CD14-positive monocyte (primary cell): ENCODE data around the gene SLCO4A1. TPM values are rescaled to one million over a fixed set of nuclear protein-coding genes. Genes with fewer than 3 reads are reported as not detected.

Experiments
- DNase-seq, 3 donors: peaks; one replicate each; pipeline ENCODE4 v3.0.0-alpha.2; 2011 to 2022
- H2AFZ ChIP-seq: 2 replicates; pipeline ENCODE4 v1.6.0; 2012; ENCODE audit warnings: mild to moderate bottlenecking, low read depth, low read length, inconsistent platforms; ENCODE audit not compliant: insufficient read depth, poor library complexity, severe bottlenecking
- H3K27ac ChIP-seq, 2 donors: 1 replicate in 1 of 2; 2 replicates in 1 of 2; pipeline ENCODE4 v1.5.1; 2012 to 2013; ENCODE audit warnings: low read length in 2 of 2, control low read depth in 1 of 2, inconsistent platforms in 1 of 2, low read depth in 1 of 2, mild to moderate bottlenecking in 1 of 2
- H3K27me3 ChIP-seq, 2 donors: one replicate each; pipeline versions ENCODE4 v1.6.0 to v1.6.1; 2011 to 2013; ENCODE audit warnings: low read length in 2 of 2; ENCODE audit not compliant: control insufficient read depth in 2 of 2, insufficient read depth in 2 of 2
- H3K36me3 ChIP-seq, 2 donors: replicated peaks in 1 of 2; 1 replicate in 1 of 2; 2 replicates in 1 of 2; pipeline versions ENCODE4 v1.5.1 to v1.6.1; 2012 to 2013; ENCODE audit warnings: low read length in 2 of 2, control low read depth in 1 of 2, inconsistent platforms in 1 of 2, mild to moderate bottlenecking in 1 of 2; ENCODE audit not compliant: insufficient read depth in 2 of 2, control insufficient read depth in 1 of 2
- H3K4me1 ChIP-seq, 2 donors: 1 replicate in 1 of 2; 2 replicates in 1 of 2; pipeline versions ENCODE4 v1.5.1 to v1.6.1; 2012 to 2013; ENCODE audit warnings: low read length in 2 of 2, control low read depth in 1 of 2, inconsistent platforms in 1 of 2, mild to moderate bottlenecking in 1 of 2, moderate library complexity in 1 of 2; ENCODE audit not compliant: insufficient read depth in 2 of 2, control insufficient read depth in 1 of 2
- H3K4me2 ChIP-seq: replicated peaks from 2 replicates; pipeline ENCODE3; 2012; ENCODE audit warnings: low read length, moderate library complexity, mild to moderate bottlenecking; ENCODE audit not compliant: poor library complexity, severe bottlenecking; ENCODE audit errors: extremely low read depth
- H3K4me3 ChIP-seq, 3 experiments: fragments of 200-600 bp in 1 of 3; sonication (generic) in 1 of 3; replicated peaks in 1 of 3; 1 replicate in 2 of 3; 2 replicates in 1 of 3; pipeline ENCODE4 v1.5.1; 2011 to 2013; ENCODE audit warnings: low read length in 3 of 3, mild to moderate bottlenecking in 3 of 3, control low read depth in 2 of 3, low read depth in 2 of 3, inconsistent platforms in 1 of 3, moderate library complexity in 1 of 3
- H3K79me2 ChIP-seq: 2 replicates; pipeline ENCODE4 v1.6.0; 2012; ENCODE audit warnings: mild to moderate bottlenecking, control low read depth, inconsistent platforms, low read length, moderate library complexity; ENCODE audit not compliant: insufficient read depth
- H3K9ac ChIP-seq: 2 replicates; pipeline ENCODE4 v1.6.0; 2017; ENCODE audit warnings: low read length, mild to moderate bottlenecking; ENCODE audit not compliant: insufficient read depth, poor library complexity, severe bottlenecking
- H3K9me3 ChIP-seq, 2 donors: replicated peaks in 1 of 2; 1 replicate in 1 of 2; 2 replicates in 1 of 2; pipeline versions ENCODE4 v1.5.1 to v1.6.1; 2012 to 2013; ENCODE audit warnings: low read length in 2 of 2, control low read depth in 1 of 2; ENCODE audit not compliant: control insufficient read depth in 1 of 2, insufficient read depth in 1 of 2
- H4K20me1 ChIP-seq: 2 replicates; pipeline ENCODE4 v1.6.0; 2012; ENCODE audit warnings: mild to moderate bottlenecking, low read length, control low read depth, moderate library complexity; ENCODE audit not compliant: insufficient read depth
- H3K27ac Mint-ChIP-seq, 7 donors: one replicate each; pipeline ENCODE4 v1.8.0; 2020; ENCODE audit warnings: mild to moderate bottlenecking in 7 of 7, mixed read lengths in 7 of 7, moderate library complexity in 6 of 7, inconsistent platforms in 2 of 7
- H3K27me3 Mint-ChIP-seq, 3 donors: one replicate each; pipeline ENCODE4 v1.8.0; 2021 to 2022; ENCODE audit warnings: low read depth in 3 of 3, mild to moderate bottlenecking in 3 of 3, mixed read lengths in 3 of 3, moderate library complexity in 3 of 3, inconsistent platforms in 1 of 3
- H3K36me3 Mint-ChIP-seq, 2 donors: one replicate each; pipeline ENCODE4 v1.8.0; 2020; ENCODE audit warnings: mixed read lengths in 2 of 2, inconsistent platforms in 1 of 2, mild to moderate bottlenecking in 1 of 2
- H3K4me1 Mint-ChIP-seq: one replicate; pipeline ENCODE4 v1.8.0; 2020; ENCODE audit warnings: mild to moderate bottlenecking, mixed read lengths
- H3K4me3 Mint-ChIP-seq, 2 donors: one replicate each; pipeline ENCODE4 v1.8.0; 2020; ENCODE audit warnings: mild to moderate bottlenecking in 2 of 2, mixed read lengths in 2 of 2, moderate library complexity in 1 of 2
- H3K9me3 Mint-ChIP-seq, 7 donors: one replicate each; pipeline ENCODE4 v1.8.0; 2020 to 2022; ENCODE audit warnings: mixed read lengths in 7 of 7, mild to moderate bottlenecking in 6 of 7, moderate library complexity in 6 of 7, inconsistent platforms in 2 of 7
- CTCF ChIP-seq: fragments of 200-600 bp; IDR thresholded peaks from one replicate; pipeline ENCODE4 v1.8.0; 2022; ENCODE audit warnings: antibody characterized with exemption, mild to moderate bottlenecking
- WGBS: methylation state at CpG from one replicate; pipeline ENCODE4 v1.1.5; 2013; ENCODE audit warnings: missing lambda C conversion rate; ENCODE audit not compliant: insufficient coverage; 5-methylcytosine and 5-hydroxymethylcytosine counted together
- intact Hi-C, 2 donors: fragments of 100-400 bp; cut with micrococcal nuclease; formaldehyde crosslinking; loops; one replicate each; pipeline versions ENCODE4 v1.15.0 to v1.15.1; 2023
- polyA plus RNA-seq, 3 donors: library from polyadenylated mRNA; depleted of rRNA in 1 of 3; unstranded in 2 of 3; stranded (reverse) in 1 of 3; fragments of 300-500 nt in 2 of 3; fragments of >200 nt in 1 of 3; fragmentation: Illumina TruSeq in 2 of 3; gene quantifications; 1 replicate in 2 of 3; 2 replicates in 1 of 3; pipeline ENCODE4 v1.2.3, GENCODE V29; 2012 to 2021

The SLCO4A1 gene
- polyA plus RNA-seq, 3 donors, result 0.05 to 0.42 (median 0.26) TPM

GRCh38 chr20:62676976-62677375, 34.7 kb downstream of the SLCO4A1 start:
- Mint-ChIP-seq H3K27me3 (peaks cover 1 to 7% (median 2%) of the 10 kb centered on the region in 3 donors), H3K4me3 (peak overlapping the region in 1 of 2 donors; percentile 13), H3K27ac (peak overlapping the region in 4 of 7 donors; percentile 68 to 98 (median 85)), H3K36me3 (peaks cover 0 to 8% of the 10 kb centered on the region in 2 donors), H3K4me1 (peaks cover 75% of the 10 kb centered on the region), H3K9me3 (peaks cover 5 to 17% (median 10%) of the 10 kb centered on the region in 7 donors)
- Histone ChIP-seq H3K9me3 (peaks cover 0 to 7% of the 10 kb centered on the region in 2 donors), H3K9ac (no peak overlapping the region), H3K4me1 (peaks cover 67 to 78% of the 10 kb centered on the region in 2 donors), H3K79me2 (no peaks in the 10 kb centered on the region), H3K4me3 (peak overlapping the region in 1 of 3 experiments; percentile 18), H3K27me3 (no peaks in the 10 kb centered on the region), H3K4me2 (peak overlapping the region; percentile 58), H3K36me3 (no peaks in the 10 kb centered on the region), H4K20me1 (no peaks in the 10 kb centered on the region), H3K27ac (peak overlapping the region in 1 of 2 donors; percentile 86), H2AFZ (no peak overlapping the region)
- 25% methylated on average over 6 of the region's 9 CpGs for WGBS
- intact Hi-C loops, result loop anchor here (2.0 to 5.0 kb wide), 4 partner anchors 55 to 112 kb away; no protein-coding TSS in a partner anchor
- peak in 2 of 3 donors; percentile 54 to 59 for DNase-seq
- TF ChIP-seq CTCF, result no peak

- Mint-ChIP-seq H3K9me3 (peaks cover 5 to 17% (median 10%) of the 10 kb centered on the region in 7 donors), H3K4me1 (peaks cover 71% of the 10 kb centered on the region), H3K27ac (peak overlapping the region in 6 of 7 donors; percentile 87 to 99 (median 96)), H3K36me3 (peaks cover 0 to 8% of the 10 kb centered on the region in 2 donors), H3K4me3 (peak overlapping the region; percentile 28 to 94), H3K27me3 (peaks cover 1 to 7% (median 2%) of the 10 kb centered on the region in 3 donors)
- no peak for TF ChIP-seq CTCF
- peak overlapping the region; percentile 33 for H3K9ac ChIP-seq
- WGBS, result 24% methylated on average over 6 of the region's 10 CpGs
- peak overlapping the region; percentile 70 to 86 for H3K27ac ChIP-seq
- no peak overlapping the region for H2AFZ ChIP-seq
- peak in 2 of 3 donors; percentile 20 to 28 for DNase-seq
- no peaks in the 10 kb centered on the region for H4K20me1 ChIP-seq
- H3K4me1 ChIP-seq, result peaks cover 60 to 70% of the 10 kb centered on the region in 2 donors
- peak overlapping the region in 1 of 3 experiments; percentile 62 for H3K4me3 ChIP-seq
- H3K79me2 ChIP-seq, result no peaks in the 10 kb centered on the region
- H3K36me3 ChIP-seq, result no peaks in the 10 kb centered on the region
- intact Hi-C loops, result loop anchor here (1.0 to 5.0 kb wide), 5 partner anchors 9 to 111 kb away; no protein-coding TSS in a partner anchor
- H3K9me3 ChIP-seq, result peaks cover 0 to 7% of the 10 kb centered on the region in 2 donors
- H3K27me3 ChIP-seq, result no peaks in the 10 kb centered on the region
- H3K4me2 ChIP-seq, result peak overlapping the region; percentile 58
Measured at GRCh38 chr20:62677678-62678077, 35.4 kb downstream of the SLCO4A1 start.
